Keratinocyte (primary cell): ENCODE data around the gene PDE4A. TPM values are rescaled to one million over a fixed set of nuclear protein-coding genes. Genes with fewer than 3 reads are reported as not detected.
A peak's percentile ranks its signal among the peaks of the same experiment; 100 is the strongest.

Source experiments
- DNase-seq: peaks from one replicate; pipeline ENCODE4 v3.0.0-alpha.2; 2011; ENCODE audit warnings: low read depth, missing footprints, low spot score
- FAIRE-seq: peaks from 2 replicates; lab custom pipeline; 2011; peaks lifted over from hg19 to GRCh38; lab: Jason Lieb, UNC
- H2AFZ ChIP-seq: 2 replicates; pipeline ENCODE4 v1.6.0; 2012; ENCODE audit warnings: low read length, control low read depth, inconsistent platforms; ENCODE audit not compliant: control insufficient read depth
- H3K27ac ChIP-seq: 2 replicates; pipeline ENCODE4 v1.5.1; 2011; ENCODE audit warnings: low read length; ENCODE audit not compliant: control insufficient read depth, insufficient read depth
- H3K27me3 ChIP-seq: 3 replicates; pipeline ENCODE4 v1.6.0; 2011; ENCODE audit warnings: low read length; ENCODE audit not compliant: control insufficient read depth, insufficient read depth; ENCODE audit errors: extremely low read depth
- H3K36me3 ChIP-seq, 2 experiments: 2 replicates in 1 of 2; 3 replicates in 1 of 2; pipeline ENCODE4 v1.5.1; 2011; ENCODE audit warnings: low read length in 2 of 2, mild to moderate bottlenecking in 1 of 2; ENCODE audit not compliant: control insufficient read depth in 2 of 2, insufficient read depth in 2 of 2; ENCODE audit errors: extremely low read depth in 1 of 2
- H3K4me1 ChIP-seq: 3 replicates; pipeline ENCODE4 v1.5.1; 2011; ENCODE audit warnings: low read length; ENCODE audit not compliant: control insufficient read depth, insufficient read depth; ENCODE audit errors: extremely low read depth
- H3K4me2 ChIP-seq: 3 replicates; pipeline ENCODE4 v1.6.0; 2011; ENCODE audit warnings: low read depth, low read length; ENCODE audit not compliant: control insufficient read depth, insufficient read depth; ENCODE audit errors: extremely low read depth
- H3K4me3 ChIP-seq, 3 experiments: fragments of 200-600 bp in 1 of 3; sonication (generic) in 1 of 3; 2 replicates in 2 of 3; 3 replicates in 1 of 3; pipeline ENCODE4 v1.5.1; 2011 to 2016; ENCODE audit warnings: low read length in 3 of 3, mild to moderate bottlenecking in 3 of 3, control low read depth in 2 of 3, inconsistent platforms in 1 of 3, low read depth in 1 of 3, mixed read lengths in 1 of 3, mixed run types in 1 of 3, moderate library complexity in 1 of 3; ENCODE audit not compliant: control insufficient read depth in 2 of 3, insufficient read depth in 2 of 3; ENCODE audit errors: extremely low read depth in 1 of 3
- H3K79me2 ChIP-seq: 2 replicates; pipeline ENCODE4 v1.6.0; 2012; ENCODE audit warnings: low read length; ENCODE audit not compliant: control insufficient read depth, insufficient read depth
- H3K9ac ChIP-seq: 3 replicates; pipeline ENCODE4 v1.6.0; 2011; ENCODE audit warnings: low read length; ENCODE audit not compliant: control insufficient read depth, insufficient read depth; ENCODE audit errors: extremely low read depth
- H3K9me1 ChIP-seq: 3 replicates; pipeline ENCODE4 v1.6.0; 2011; ENCODE audit warnings: low read length; ENCODE audit not compliant: control insufficient read depth, insufficient read depth; ENCODE audit errors: extremely low read depth
- H3K9me3 ChIP-seq: 2 replicates; pipeline ENCODE4 v1.5.1; 2012; ENCODE audit warnings: low read depth, low read length; ENCODE audit not compliant: control insufficient read depth
- H4K20me1 ChIP-seq: 3 replicates; pipeline ENCODE4 v1.6.0; 2011; ENCODE audit warnings: low read length; ENCODE audit not compliant: control insufficient read depth, insufficient read depth; ENCODE audit errors: extremely low read depth
- CTCF ChIP-seq, 3 experiments: IDR thresholded peaks in 1 of 3; conservative IDR thresholded peaks in 1 of 3; optimal IDR thresholded peaks in 1 of 3; 2 replicates in 2 of 3; 3 replicates in 1 of 3; pipeline versions ENCODE3 to v1.5.1; 2011; ENCODE audit warnings: low read length in 3 of 3, mild to moderate bottlenecking in 3 of 3, moderate library complexity in 2 of 3, control low read depth in 1 of 3, inconsistent platforms in 1 of 3; ENCODE audit not compliant: insufficient read depth in 2 of 3; ENCODE audit errors: extremely low read depth in 1 of 3
- EZH2 ChIP-seq: IDR thresholded peaks from one replicate; pipeline ENCODE4 v1.6.1; 2012; ENCODE audit warnings: inconsistent platforms, mild to moderate bottlenecking, low read length, moderate library complexity
- dilution Hi-C: fragments of 300-500 bp; cut with MboI; formaldehyde crosslinking; loops from one replicate; pipeline ENCODE4 v1.7.0; 2020; ENCODE audit warnings: low sequenced_read_pairs; ENCODE audit not compliant: extremely low pct_ligation_motif_present
- polyA plus RNA-seq, 5 experiments: library from polyadenylated mRNA; depleted of rRNA in 3 of 5; stranded (reverse) in 3 of 5; stranded (forward) in 1 of 5; unstranded in 1 of 5; fragments of >200 nt; gene quantifications; 1 replicate in 1 of 5; 2 replicates in 3 of 5; 3 replicates in 1 of 5; pipeline versions ENCODE4 v1.2.1 to v1.2.3, GENCODE V29; 2011 to 2012; ENCODE audit warnings: missing spikeins in 2 of 5, low read depth in 1 of 5, low replicate concordance in 1 of 5

Gene PDE4A
- polyA plus RNA-seq, 1 donor (not counting 4 experiments of a cell fraction or from before 2014, with no cell fraction given), result 0.09 TPM

- no peak for TF ChIP-seq EZH2
- no peak for TF ChIP-seq CTCF (optimal IDR thresholded peaks at IDR 0.05 in 1 of 3, IDR thresholded peaks at IDR 0.05 in 1 of 3, conservative IDR thresholded peaks at IDR 0.05 in 1 of 3; ENCODE audit: extremely low read depth in 1 of 3, insufficient read depth in 2 of 3, low read length in 3 of 3)
- no peak overlapping the region for H3K4me2 ChIP-seq
- H3K9me3 ChIP-seq, result no peaks in the 10 kb centered on the region
- no peak overlapping the region for H3K27ac ChIP-seq
- H3K27me3 ChIP-seq, result peaks cover 9% of the 10 kb centered on the region
- no peak overlapping the region for H3K4me3 ChIP-seq
- no peaks in the 10 kb centered on the region for H3K36me3 ChIP-seq
- no peaks in the 10 kb centered on the region for H3K9me1 ChIP-seq
- peaks cover 11% of the 10 kb centered on the region for H3K4me1 ChIP-seq
- H3K9ac ChIP-seq, result no peak overlapping the region
- dilution Hi-C loops, result no loop called here
- DNase-seq, result no peak
- no peak for FAIRE-seq
- no peaks in the 10 kb centered on the region for H3K79me2 ChIP-seq
- H4K20me1 ChIP-seq, result no peaks in the 10 kb centered on the region
- no peak overlapping the region for H2AFZ ChIP-seq
Measured at GRCh38 chr19:10412257-10412977, 7.9 kb upstream of the PDE4A start.

DNA sequence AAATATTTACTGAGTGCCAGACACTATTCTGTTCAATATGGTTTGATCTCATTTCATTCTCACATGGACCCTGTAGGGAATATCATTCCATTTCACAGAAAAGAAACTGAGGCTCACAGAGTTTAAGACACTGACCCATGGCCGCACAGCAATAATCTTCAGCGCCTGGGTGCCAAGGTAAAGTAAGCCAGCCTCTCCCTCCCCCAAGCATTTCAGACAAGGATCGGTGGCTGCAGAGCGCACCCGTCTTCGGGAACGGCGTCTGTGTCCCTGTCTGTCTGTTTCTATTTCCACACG, 4.3 kb upstream of the PDE4A start:
- FAIRE-seq, result no peak
- Histone ChIP-seq H3K79me2 (no peaks in the 10 kb centered on the region), H3K4me2 (peak overlapping the region; percentile 94), H3K36me3 (no peaks in the 10 kb centered on the region), H3K27ac (peak overlapping the region; percentile 14), H2AFZ (peak overlapping the region; percentile 98), H3K9ac (peak overlapping the region; percentile 75), H3K4me3 (peak overlapping the region; percentile 52 to 71 (median 70)), H3K9me1 (no peaks in the 10 kb centered on the region), H3K9me3 (no peaks in the 10 kb centered on the region), H3K4me1 (peaks cover 34% of the 10 kb centered on the region), H3K27me3 (peaks cover 42% of the 10 kb centered on the region), H4K20me1 (no peaks in the 10 kb centered on the region)
- TF ChIP-seq EZH2 (no peak), CTCF (optimal IDR thresholded peaks at IDR 0.05 in 1 of 3, IDR thresholded peaks at IDR 0.05 in 1 of 3, conservative IDR thresholded peaks at IDR 0.05 in 1 of 3; ENCODE audit: extremely low read depth in 1 of 3, insufficient read depth in 2 of 3, low read length in 3 of 3) (no peak)
- dilution Hi-C loops, result no loop called here
- DNase-seq, result no peak
